ENCODE measurements around the gene KDM2A. TPM values are rescaled to one million over a fixed set of nuclear protein-coding genes. Genes with fewer than 3 reads are reported as not detected.
A peak's percentile ranks its signal among the peaks of the same experiment; 100 is the strongest.
"Not testable (repeated sequence)": the region's sequence is repeated elsewhere in the genome, so short reads cannot be mapped to it uniquely, and the experiment has no call there.

The KDM2A gene
- total RNA-seq, 1 experiment from 2014 or later: 12.6 TPM

GRCh38 chr11:67199751-67200150 lies 80.7 kb downstream of the KDM2A start:
- no peak for DNase-seq (ENCODE audit: low read depth, low spot score)
- in situ Hi-C loops (cut with HindIII; ENCODE audit: low pct_unique_long_range_greater_than_20kb, low sequenced_read_pairs): no loop called here

GRCh38 chr11:67202028-67202427 lies 83.0 kb downstream of the KDM2A start:
- no peak for DNase-seq (ENCODE audit: low read depth, low spot score)
- in situ Hi-C loops (cut with HindIII; ENCODE audit: low pct_unique_long_range_greater_than_20kb, low sequenced_read_pairs): no loop called here

- DNase-seq (ENCODE audit: low read depth, low spot score): no peak
- in situ Hi-C loops (cut with HindIII; ENCODE audit: low pct_unique_long_range_greater_than_20kb, low sequenced_read_pairs): no loop called here
These were observed 85.8 kb downstream of the KDM2A start for GRCh38 chr11:67204822-67205221.

DNA sequence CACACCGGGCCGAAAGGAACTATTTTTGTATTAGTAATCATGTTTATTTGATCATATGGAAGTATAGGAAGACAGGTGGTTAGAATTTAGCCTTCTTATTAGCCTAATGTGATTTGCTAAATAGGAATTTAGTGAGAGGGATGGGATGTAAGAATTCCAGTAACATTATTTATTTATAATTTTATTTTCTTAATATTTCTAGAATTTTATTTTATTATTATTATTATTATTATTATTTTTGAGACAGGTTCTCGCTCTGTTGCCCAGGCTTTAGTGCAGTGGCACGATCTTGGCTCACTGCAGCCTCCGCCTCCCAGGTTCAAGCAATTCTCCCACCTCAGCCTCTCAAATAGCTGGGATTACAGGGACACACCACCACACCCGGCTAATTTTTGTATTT lies 90.2 kb downstream of the KDM2A start:
- in situ Hi-C loops (cut with HindIII; ENCODE audit: low pct_unique_long_range_greater_than_20kb, low sequenced_read_pairs); DNase-seq (ENCODE audit: low read depth, low spot score): not testable (repeated sequence)

GRCh38 chr11:67211656-67212436 lies 92.8 kb downstream of the KDM2A start:
- in situ Hi-C loops (cut with HindIII; ENCODE audit: low pct_unique_long_range_greater_than_20kb, low sequenced_read_pairs): no loop called here
- no peak for DNase-seq (ENCODE audit: low read depth, low spot score)

- no peak for DNase-seq (ENCODE audit: low read depth, low spot score)
- in situ Hi-C loops (cut with HindIII; ENCODE audit: low pct_unique_long_range_greater_than_20kb, low sequenced_read_pairs): no loop called here
These were observed 94.1 kb downstream of the KDM2A start for GRCh38 chr11:67213178-67213621.

DNA sequence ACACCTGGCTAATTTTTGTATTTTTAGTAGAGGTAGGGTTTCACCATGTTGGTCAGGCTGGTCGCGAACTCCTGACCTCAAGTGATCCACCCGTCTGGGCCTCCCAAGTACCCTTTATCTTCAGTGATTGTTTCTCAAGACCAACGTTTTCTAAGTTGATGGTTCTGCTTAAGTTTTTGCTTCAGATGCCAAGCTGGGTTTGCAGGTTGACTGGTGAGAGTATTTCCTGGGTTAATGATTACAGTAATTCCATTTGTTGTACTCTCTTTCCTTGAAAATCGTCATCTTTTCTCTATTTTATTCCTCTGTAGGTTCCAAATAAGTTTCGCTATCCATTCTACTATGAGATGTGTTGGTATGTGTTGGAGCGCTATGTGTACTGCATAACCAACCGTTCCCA lies 108.7 kb downstream of the KDM2A start:
- no peak for DNase-seq (ENCODE audit: low read depth, low spot score)
- in situ Hi-C loops (cut with HindIII; ENCODE audit: low pct_unique_long_range_greater_than_20kb, low sequenced_read_pairs): no loop called here

DNA sequence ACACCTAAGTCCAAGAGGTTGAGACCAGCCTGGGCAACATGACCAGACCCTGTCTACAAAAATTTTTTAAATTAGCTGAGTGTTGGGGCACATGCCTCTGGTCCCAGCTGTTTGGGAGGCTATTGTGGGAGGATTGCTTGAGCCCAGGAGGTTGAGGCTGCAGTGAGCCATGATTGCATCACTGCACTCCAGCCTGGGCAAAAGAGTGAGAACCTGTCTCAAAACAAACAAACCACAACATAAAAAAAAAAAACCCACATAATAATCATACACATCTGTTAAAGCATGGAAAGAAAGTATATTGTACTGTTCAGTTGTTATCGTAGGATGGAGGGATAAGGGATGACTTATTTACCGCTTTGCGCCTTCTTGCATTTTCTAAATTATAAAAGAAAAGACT lies 111.3 kb downstream of the KDM2A start:
- no peak for DNase-seq (ENCODE audit: low read depth, low spot score)
- in situ Hi-C loops (cut with HindIII; ENCODE audit: low pct_unique_long_range_greater_than_20kb, low sequenced_read_pairs): no loop called here

DNA sequence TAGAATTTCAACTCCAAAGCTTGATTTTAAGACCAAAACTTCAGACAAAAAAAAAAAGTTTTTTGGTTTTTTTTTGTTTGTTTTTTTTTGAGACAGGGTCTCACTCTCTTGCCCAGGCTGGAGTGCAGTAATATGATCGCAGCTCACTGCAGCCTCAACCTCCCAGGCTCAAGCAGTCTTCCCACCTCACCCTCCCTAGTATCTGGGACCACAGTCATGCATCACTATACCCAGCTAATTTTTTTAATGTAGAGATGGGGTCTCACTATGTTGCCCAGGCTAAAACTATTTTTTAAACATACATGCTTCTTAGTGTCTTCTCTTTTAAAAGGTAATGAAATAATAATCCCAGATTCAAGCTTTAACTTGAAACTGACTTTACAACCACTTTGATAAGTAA lies 111.8 kb downstream of the KDM2A start:
- in situ Hi-C loops (cut with HindIII; ENCODE audit: low pct_unique_long_range_greater_than_20kb, low sequenced_read_pairs): no loop called here
- DNase-seq (ENCODE audit: low read depth, low spot score): no peak

GRCh38 chr11:67233584-67234190 lies 114.6 kb downstream of the KDM2A start:
- DNase-seq (ENCODE audit: low read depth, low spot score): no peak
- in situ Hi-C loops (cut with HindIII; ENCODE audit: low pct_unique_long_range_greater_than_20kb, low sequenced_read_pairs): no loop called here

DNA sequence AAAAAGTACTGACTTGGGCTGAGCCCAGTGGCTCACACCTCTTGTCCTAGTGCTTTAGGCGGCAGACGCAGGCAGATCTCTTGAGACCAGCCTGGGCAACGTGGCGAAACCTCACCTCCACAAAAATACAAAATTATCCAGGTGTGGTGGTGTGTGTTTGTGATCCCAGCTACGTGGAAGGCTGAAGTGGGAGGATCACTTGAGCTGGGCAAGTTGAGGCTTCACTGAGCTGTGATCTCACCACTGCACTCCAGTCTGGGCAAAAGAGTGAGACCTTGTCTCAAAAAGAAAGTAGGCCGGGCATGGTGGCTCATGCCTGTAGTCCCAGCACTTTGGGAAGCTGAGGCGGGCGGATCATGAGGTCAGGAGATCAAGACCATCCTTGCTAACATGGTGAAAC lies 115.5 kb downstream of the KDM2A start:
- in situ Hi-C loops (cut with HindIII; ENCODE audit: low pct_unique_long_range_greater_than_20kb, low sequenced_read_pairs); DNase-seq (ENCODE audit: low read depth, low spot score): not testable (repeated sequence)

DNA sequence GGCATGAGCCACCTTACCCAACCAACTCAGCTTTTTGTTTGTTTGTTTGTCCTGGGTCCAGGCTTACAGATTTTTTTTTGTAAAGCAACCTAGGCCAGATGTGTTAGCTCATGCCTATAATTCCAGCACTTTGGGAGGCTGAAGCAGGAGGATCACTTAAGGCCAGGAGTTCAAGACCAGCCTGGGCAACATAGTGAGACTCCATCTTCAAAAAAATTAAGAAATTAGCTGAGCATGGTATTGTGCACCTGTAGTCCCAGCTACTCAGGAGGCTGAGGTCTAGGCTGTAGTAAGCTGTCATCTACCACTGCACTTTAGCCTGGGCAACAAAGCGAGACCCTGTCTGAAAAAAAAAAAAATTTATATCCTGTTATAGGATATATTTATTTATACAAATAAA lies 118.5 kb downstream of the KDM2A start:
- in situ Hi-C loops (cut with HindIII; ENCODE audit: low pct_unique_long_range_greater_than_20kb, low sequenced_read_pairs): no loop called here
- no peak for DNase-seq (ENCODE audit: low read depth, low spot score)

DNA sequence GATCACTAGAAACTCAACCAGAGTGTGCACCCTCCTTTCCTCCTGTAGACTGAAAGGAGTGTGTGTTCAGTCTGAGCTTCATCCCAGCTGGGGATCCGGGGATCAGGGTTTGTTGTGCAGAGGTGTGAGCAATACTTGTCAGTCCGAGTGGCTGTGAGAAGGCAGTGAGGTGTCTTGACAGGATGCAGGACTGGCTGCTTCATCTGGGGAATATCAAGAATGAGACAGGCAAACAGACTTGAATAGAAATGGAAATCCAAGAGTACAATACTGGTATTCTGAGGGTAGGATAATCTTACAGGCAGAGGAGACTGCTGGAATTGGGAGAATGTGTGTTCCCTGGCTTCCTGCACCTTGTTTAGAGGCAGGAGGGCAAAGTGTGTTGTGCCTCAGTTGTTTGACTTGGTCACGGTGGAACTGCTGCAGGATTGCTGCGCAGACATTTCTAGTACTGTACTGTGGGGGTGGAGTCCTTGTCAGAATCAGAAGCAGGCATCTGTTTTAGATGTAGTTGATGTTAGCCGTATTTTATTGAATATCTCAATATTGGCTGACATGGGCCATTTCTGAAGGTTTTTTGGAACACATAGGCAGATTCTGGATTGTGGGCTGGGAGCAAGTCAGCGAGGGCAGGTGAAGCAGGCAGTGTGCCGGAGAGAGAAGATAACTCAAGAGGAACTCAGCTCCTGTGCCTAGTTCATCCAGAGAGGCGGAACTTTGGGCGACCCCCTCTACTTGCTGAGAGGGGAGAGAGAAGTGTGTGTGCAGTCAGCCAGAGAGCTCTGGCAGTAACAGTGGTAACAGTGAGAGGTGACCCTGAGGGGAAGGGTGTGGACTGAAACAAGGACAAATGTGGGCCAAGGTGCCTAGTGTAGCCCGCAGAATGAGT lies 120.1 kb downstream of the KDM2A start:
- in situ Hi-C loops (cut with HindIII; ENCODE audit: low pct_unique_long_range_greater_than_20kb, low sequenced_read_pairs): no loop called here
- DNase-seq (ENCODE audit: low read depth, low spot score): no peak

DNA sequence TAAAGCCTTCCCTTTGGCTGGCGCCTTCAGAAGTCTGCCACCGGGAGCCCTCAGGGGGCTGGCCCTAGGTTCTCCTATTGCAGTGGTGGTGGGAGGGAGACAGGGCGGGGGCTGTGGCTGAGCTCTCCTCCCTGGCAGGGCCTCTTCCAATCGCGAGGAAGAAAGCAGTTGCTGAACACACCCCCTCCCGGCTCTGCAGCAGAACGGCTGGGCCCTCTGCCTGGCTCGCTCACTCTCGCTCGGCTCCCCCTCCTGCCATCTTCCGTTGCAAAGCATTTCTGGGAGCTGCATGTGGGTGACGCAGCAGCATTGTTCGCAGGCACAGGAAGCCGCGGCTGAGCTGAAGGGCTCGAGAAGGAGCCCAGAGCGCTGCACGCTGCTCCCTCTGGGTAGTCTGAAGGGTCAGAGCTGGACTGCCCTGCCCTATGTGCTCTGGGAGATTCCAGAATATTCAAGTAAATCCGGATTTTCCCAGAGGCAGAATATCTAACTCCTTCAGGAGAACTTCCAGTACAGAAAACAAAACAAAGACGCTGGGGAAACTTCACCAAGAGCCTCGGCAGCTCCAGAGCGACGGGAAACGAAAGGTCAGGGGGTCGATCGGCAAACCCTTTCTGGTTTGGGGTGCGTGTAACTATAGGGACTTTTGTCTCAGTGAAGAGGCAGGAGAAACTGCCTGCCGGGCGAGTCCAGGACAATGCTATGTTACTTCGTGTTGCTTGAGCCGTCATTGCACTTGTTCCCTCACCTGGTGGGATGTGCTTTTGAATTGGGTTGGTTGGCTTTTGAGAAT lies 120.9 kb downstream of the KDM2A start:
- in situ Hi-C loops (cut with HindIII; ENCODE audit: low pct_unique_long_range_greater_than_20kb, low sequenced_read_pairs): no loop called here
- peak; percentile 96 for DNase-seq (ENCODE audit: low read depth, low spot score)

GRCh38 chr11:67240576-67241389 lies 121.7 kb downstream of the KDM2A start:
- in situ Hi-C loops (cut with HindIII; ENCODE audit: low pct_unique_long_range_greater_than_20kb, low sequenced_read_pairs): no loop called here
- DNase-seq (ENCODE audit: low read depth, low spot score): peak; percentile 47

DNA sequence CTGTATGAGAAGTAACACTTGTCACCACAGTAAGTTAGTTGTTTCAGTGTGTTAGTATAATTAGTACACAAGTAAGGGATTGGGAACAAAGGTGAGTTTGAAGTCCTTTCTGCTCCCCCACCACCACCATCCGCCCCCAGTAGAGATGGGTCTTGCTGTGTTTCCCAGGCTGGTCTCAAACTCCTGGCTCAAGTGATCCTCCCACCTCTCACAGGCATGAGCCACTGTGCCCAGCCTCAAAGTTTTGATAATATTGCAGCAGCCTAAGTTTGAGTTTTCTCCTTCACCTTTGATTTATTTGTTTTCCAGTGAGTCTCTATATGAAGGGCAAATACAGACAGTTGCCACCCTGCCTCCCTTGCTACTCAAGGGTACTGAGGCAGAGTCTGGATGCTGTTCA lies 123.5 kb downstream of the KDM2A start:
- no peak for DNase-seq (ENCODE audit: low read depth, low spot score)
- in situ Hi-C loops (cut with HindIII; ENCODE audit: low pct_unique_long_range_greater_than_20kb, low sequenced_read_pairs): no loop called here

GRCh38 chr11:67243051-67243450 lies 124.0 kb downstream of the KDM2A start:
- DNase-seq (ENCODE audit: low read depth, low spot score): no peak
- in situ Hi-C loops (cut with HindIII; ENCODE audit: low pct_unique_long_range_greater_than_20kb, low sequenced_read_pairs): no loop called here
